GM21619 (cell line): ENCODE results near the gene SLC34A2.
"Not testable (repeated sequence)": the region's sequence is repeated elsewhere in the genome, so short reads cannot be mapped to it uniquely, and the experiment has no call there.

Experiments used
- ATAC-seq: cut with Tn5 transposase; IDR thresholded peaks from one replicate; pipeline ENCODE4 v1.9.1; 2021; ENCODE audit not compliant: unreplicated experiment

SLC34A2 gene

GRCh38 chr4:25658777-25659176 lies 3.1 kb downstream of the SLC34A2 start:
- no peak for ATAC-seq

DNA sequence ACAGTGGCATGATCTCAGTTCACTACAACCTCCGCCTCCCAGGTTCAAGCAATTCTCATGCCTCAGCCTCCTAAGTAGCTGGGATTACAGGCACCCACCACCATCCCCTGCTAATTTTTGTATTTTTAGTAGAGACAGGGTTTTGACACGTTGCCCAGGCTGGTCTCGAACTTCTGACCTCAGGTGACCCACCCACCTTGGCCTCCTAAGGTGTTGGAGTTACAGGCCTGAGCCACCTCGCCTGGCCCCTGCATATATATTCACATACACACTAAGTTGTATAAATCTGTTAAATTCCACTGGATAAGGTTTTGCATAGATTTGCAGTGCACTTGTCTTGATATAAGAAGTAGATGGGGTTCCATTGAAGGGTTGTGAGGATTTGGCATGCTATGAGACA lies 5.8 kb downstream of the SLC34A2 start:
- not testable (repeated sequence) for ATAC-seq

- no peak for ATAC-seq
Observed at GRCh38 chr4:25662306-25662705, 6.7 kb downstream of the SLC34A2 start.

DNA sequence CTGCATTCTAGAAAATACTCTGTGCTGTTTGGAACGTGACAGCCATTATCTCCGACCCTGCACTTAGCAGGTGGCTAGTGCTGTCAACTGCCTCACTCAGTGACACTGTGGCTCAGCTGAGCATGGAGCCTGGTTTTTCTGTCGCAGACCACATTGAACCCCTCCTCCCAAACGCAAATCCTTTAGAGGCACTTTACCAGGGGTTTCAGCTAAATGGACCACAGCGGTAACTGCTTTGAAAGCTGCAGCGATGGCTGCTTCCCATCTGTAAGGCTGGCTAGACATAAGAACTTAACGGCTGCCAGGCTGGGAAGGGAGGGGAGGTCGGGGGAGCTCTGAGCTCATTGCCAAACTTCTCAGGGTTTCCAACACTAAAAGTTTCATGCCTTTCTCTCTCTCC lies 8.1 kb downstream of the SLC34A2 start:
- no peak for ATAC-seq

DNA sequence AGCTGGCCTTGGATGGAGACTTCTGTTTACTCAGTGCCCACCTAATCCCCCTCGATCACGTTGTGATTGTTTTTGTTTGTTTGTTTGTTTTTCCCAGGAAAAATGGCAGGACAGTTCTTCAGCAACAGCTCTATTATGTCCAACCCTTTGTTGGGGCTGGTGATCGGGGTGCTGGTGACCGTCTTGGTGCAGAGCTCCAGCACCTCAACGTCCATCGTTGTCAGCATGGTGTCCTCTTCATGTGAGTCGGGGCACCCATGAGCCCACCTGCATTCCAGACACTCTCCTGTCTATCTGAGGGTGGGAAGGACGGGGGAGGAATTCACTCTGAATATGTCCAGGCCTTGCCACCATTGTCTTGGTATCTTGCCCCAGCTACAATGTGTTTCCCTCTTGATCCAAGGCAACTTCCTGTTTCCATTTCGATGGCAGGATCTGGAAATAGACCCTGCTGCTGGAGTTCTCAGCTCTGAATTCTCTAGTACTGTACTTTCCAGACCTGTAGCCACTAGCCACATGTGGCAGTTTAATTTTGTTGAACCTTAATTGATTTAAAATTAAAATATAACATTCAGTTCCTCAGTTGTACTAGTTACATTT lies 10.5 kb downstream of the SLC34A2 start:
- no peak for ATAC-seq

DNA sequence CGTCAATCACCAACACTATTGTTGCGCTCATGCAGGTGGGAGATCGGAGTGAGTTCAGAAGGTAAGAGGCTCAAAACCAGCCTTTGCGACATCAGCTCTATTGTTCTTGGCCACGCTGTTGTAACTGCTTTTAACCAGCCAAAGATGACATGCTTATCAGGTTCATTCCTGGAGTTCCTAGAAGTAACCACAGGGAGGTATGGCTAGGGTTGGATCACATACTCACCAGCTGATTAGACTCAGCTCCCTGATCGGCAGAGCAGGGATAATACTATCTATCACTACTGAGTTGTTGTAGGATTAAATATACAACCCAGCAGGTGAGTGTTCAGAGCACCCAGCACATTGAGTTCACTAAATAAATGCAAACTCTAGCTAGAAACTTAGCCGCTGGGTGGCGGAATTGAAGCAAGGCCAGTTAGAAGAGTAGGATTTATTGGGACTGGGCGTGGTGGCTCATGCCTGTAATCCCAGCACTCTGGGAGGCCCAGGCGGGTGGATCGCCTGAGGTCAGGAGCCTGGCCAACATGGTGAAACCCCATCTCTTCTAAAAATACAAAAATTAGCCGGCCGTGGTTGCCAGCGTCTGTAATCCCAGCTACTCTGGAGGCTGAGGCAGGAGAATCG lies 12.4 kb downstream of the SLC34A2 start:
- no peak for ATAC-seq

DNA sequence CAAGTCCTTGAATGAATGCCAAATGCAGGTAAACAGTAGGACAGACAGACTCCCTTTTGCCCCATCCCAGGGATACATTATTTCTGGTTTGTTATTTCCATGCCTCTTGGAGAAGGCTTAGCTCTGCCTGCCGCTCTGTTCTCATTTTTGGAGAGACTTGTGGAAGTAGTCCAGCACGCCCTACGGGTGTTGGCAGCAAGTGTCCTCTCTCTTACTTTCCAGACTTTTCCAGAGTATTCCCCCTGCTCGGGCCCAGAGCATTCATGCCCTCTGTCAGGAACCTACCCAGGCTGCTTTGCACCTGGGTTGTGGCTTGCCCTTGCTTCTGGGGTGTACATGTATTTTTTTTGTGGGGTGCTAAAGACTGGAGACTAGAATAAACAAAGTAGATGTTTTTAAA lies 15.3 kb downstream of the SLC34A2 start:
- ATAC-seq = no peak

DNA sequence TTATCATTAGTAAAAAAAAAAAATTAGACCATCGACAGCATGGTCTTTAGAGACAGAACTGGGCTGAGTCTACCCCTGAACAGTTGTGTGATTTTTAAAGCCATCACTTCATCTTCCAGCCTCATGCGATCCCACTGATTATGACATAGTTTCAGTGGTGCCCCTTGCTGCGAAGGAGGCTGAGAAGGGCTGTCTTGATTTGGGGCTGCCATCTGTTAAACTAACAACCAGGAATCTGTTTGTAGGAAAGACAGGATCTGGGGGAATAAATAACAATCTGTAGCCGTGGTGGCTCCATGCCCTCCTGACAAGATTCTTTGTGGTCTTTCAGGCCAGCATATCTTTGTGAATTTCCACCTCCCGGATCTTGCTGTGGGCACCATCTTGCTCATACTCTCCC lies 17.1 kb downstream of the SLC34A2 start:
- ATAC-seq = no peak

DNA sequence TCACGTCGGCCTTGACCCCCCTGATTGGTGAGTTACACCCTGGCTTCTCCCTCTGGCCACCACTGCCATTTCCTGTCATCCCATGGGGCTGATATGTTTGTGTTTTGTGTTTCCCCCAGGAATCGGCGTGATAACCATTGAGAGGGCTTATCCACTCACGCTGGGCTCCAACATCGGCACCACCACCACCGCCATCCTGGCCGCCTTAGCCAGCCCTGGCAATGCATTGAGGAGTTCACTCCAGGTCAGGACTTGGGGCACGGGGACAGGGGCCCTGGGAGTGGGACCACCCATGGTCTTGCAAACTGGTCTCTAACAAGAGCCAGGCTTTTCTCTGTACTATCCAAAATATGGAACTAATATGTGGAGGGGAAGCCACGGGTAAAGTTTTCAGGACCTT lies 18.7 kb downstream of the SLC34A2 start:
- no peak for ATAC-seq

GRCh38 chr4:25676221-25676620 lies 20.6 kb downstream of the SLC34A2 start:
- ATAC-seq = no peak

DNA sequence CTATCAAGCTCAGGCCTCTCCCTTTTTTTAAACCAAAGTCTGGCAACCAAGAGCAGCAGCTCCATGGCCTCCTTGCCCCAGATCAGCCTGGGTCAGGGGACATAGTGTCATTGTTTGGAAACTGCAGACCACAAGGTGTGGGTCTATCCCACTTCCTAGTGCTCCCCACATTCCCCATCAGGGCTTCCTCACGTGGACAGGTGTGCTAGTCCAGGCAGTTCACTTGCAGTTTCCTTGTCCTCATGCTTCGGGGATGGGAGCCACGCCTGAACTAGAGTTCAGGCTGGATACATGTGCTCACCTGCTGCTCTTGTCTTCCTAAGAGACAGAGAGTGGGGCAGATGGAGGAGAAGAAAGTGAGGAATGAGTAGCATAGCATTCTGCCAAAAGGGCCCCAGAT lies 21.5 kb downstream of the SLC34A2 start:
- ATAC-seq = no peak

- ATAC-seq = no peak
Observed at GRCh38 chr4:25677943-25678342, 22.3 kb downstream of the SLC34A2 start.

GRCh38 chr4:25687773-25688172 lies 32.1 kb downstream of the SLC34A2 start:
- ATAC-seq = no peak

DNA sequence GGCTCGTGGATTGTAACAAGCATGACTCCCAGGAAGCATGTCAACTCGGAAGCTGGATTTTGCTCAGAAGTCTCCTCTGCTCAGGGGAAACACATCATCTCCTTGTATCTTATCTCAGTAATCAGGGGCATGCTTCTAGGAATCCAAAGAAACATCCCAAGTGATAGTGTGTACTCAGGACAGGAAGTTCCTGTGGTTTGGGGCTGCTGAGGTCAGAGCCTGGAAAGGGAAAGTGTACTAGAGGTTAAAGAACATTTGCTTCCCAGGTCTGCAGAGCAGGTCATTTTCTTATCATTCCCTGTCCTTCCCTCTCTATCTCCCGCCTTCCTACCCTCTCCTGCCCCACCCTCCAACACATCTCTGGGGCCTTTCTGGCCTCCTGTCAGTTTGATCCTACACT lies 38.8 kb downstream of the SLC34A2 start:
- no peak for ATAC-seq

DNA sequence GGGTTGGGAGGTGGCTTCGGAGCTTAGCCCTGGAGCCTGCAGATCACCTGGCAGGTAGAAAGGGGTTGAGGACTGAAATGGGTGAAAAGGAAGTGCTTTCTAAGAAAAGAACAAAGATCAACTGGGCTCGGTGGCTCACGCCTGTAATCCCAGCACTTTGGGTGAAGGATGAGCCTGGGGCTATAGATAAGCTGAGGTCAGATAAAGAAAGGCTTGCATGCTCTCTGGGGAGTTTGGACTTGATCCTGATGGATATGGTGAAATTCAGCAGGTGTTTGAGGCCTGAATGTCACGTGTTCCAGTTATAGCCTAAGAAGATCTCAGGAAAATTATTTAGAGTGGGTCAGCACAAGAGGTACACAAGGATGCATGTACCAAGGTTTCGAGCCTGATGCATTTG lies 40.8 kb downstream of the SLC34A2 start:
- no peak for ATAC-seq

DNA sequence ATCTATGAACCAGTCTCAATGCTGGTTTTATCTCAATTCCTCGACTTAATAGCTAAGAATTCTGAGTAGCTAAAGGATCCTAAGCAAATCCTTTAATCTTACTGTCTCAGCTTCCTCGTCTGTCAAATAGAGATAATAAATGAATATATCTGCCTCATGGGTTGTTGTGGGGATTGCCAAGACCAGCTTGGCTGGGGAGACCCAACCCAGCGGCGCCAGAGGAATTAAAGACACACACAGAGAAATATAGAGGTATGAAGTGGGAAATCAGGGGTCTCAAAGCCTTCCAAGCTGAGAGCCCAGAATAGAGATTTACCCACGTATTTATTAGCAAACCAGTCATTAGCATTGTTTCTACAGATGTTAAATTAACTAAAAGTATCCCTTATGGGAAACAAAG lies 41.9 kb downstream of the SLC34A2 start:
- no peak for ATAC-seq

DNA sequence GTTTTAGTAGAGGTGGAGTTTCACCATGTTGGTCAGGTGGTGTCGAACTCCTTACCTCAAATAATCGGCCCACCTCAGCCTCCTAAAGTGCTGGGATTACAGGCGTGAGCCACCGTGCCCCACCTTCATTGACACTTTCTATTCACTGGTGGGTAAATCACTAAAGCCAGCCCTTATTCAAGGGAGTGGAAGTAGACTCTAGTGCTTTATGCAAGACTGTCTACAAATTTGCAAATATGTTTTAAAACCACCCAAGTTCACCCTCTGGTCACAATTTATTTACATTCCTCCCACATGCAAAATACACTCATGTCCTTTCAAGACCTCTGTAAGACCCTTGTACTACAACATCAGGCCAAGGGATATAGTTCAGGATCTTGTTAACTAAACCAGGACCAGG lies 45.0 kb downstream of the SLC34A2 start:
- ATAC-seq = no peak

- ATAC-seq = no peak
Observed at GRCh38 chr4:25702848-25703247, 47.2 kb downstream of the SLC34A2 start.

DNA sequence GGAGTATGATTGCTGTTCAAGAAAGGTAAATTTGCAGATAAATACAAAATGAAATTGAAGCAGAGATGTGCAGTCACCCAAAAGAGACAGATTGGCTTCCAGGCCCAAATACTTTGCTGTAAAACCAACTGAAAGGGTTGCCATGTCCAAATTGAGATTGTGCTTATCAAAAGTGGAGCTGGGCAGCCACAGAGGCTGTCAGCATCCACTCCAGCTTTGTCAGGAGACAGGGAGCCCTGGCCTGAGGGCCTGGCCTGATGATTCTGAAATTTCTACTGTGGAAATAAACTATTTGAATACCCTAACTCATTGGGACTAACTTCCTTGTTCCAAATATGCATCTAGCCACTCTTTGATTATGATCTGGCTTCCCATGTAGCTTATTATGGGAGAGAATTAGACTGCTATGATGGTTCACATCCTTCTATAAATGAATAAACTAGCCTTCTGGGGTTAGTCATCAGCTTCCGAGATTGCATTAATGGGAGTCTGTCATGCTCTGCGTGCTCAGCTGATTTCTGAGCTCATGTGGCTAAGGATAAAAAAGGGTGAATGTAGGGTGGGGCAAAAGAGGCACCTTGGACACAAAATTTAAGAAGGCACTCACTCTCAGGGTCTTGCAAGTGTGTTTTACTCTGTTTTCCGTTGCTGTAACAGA lies 48.2 kb downstream of the SLC34A2 start:
- ATAC-seq = no peak

- ATAC-seq = no peak
Observed at GRCh38 chr4:25704516-25704915, 48.9 kb downstream of the SLC34A2 start.

DNA sequence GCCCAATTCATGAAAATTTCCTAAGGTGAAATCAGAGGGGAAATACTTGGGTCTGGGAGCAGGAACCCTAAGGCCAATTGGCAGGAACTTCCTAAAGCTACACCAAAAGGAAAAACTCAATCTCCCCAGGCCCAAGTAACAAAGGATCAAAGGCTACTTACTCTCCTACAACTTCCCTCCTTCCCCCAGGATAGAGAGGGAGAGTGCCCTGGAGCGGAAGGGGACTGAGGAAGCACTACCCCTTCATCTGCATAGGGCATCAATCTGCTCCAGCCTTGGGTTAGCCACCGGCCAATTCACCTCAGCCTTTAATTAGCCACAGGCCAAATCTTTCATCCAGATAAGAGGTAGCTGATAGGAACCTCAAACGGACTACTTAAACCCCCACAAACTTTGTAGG lies 55.0 kb downstream of the SLC34A2 start:
- ATAC-seq = no peak

DNA sequence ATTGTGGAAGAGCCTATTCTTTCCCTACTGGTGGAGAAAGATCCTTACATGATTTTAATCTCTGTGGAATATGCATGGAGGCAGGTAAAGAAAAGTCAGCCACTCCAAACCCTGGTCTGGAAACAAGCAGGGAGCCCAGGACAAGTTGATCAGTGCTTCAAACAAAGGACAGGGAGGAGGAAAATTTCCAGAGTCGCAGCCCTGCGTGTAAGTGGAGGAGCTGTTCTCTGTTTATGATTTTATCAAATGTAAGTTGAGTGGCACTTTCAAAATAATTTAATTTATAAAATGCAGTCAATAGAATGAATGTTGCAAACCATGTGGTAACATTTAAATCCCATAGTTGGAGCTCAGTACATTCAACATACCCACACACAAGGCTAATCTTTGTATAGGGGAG lies 57.0 kb downstream of the SLC34A2 start:
- ATAC-seq = no peak

- no peak for ATAC-seq
Observed at GRCh38 chr4:25713812-25714211, 58.2 kb downstream of the SLC34A2 start.
